ENCODE data around the gene TACR1.

DNA sequence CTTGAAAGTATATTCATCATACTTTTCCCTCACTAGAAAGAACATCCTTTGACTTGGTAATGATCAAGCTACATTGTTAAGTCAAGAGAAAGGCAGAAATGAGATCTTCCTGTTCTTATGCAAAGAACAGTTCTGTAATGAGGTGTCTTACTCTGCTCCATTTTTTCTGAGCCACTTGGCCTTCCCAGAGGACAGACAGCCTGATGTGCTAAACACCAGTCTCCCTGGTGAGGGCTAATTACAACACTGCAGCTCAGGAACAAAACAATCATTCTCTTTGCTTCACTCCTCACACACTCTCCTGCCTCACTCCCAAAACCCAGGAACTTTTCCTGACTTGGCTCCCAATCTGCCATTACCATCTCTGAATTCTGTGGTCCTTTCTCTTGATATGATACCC, 25.6 kb downstream of the TACR1 start:
- TF ChIP-seq, protein P1, sequence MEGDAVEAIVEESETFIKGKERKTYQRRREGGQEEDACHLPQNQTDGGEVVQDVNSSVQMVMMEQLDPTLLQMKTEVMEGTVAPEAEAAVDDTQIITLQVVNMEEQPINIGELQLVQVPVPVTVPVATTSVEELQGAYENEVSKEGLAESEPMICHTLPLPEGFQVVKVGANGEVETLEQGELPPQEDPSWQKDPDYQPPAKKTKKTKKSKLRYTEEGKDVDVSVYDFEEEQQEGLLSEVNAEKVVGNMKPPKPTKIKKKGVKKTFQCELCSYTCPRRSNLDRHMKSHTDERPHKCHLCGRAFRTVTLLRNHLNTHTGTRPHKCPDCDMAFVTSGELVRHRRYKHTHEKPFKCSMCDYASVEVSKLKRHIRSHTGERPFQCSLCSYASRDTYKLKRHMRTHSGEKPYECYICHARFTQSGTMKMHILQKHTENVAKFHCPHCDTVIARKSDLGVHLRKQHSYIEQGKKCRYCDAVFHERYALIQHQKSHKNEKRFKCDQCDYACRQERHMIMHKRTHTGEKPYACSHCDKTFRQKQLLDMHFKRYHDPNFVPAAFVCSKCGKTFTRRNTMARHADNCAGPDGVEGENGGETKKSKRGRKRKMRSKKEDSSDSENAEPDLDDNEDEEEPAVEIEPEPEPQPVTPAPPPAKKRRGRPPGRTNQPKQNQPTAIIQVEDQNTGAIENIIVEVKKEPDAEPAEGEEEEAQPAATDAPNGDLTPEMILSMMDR (IDR thresholded peaks at IDR 0.05) = no peak
- TF ChIP-seq POLR2A (IDR thresholded peaks at IDR 0.05) (no peak), EP300 (IDR thresholded peaks at IDR 0.05; ENCODE audit: low read depth) (no peak), POLR2AphosphoS5 (IDR thresholded peaks at IDR 0.05) (no peak)
